Measurements from ENCODE around the gene IQGAP3.

GRCh38 chr1:156483397-156483796 lies 89.0 kb downstream of the IQGAP3 start:
- TF ChIP-seq POLR2A (IDR thresholded peaks at IDR 0.05; ENCODE audit: low read depth, low read length) (no peak), TAF1 (IDR thresholded peaks at IDR 0.05; ENCODE audit: borderline replicate concordance, low read depth, low read length) (no peak)

Data from GM12892 (cell line).